Stimulated activated CD8-positive, alpha-beta memory T cell treated with anti-CD3 and anti-CD28 coated beads, Interleukin-7, amount 100 ng/mL, for 48 hours (primary cell): ENCODE measurements around the gene PRKG1.
"Not testable (repeated sequence)": the region's sequence is repeated elsewhere in the genome, so short reads cannot be mapped to it uniquely, and the experiment has no call there.

Source experiments
- DNase-seq, 2 donors: peaks; one replicate each; pipeline ENCODE4 v3.0.0-alpha.2; 2020; ENCODE audit warnings: low read depth in 1 of 2; ENCODE audit errors: extremely low read depth in 1 of 2

PRKG1 gene

DNA sequence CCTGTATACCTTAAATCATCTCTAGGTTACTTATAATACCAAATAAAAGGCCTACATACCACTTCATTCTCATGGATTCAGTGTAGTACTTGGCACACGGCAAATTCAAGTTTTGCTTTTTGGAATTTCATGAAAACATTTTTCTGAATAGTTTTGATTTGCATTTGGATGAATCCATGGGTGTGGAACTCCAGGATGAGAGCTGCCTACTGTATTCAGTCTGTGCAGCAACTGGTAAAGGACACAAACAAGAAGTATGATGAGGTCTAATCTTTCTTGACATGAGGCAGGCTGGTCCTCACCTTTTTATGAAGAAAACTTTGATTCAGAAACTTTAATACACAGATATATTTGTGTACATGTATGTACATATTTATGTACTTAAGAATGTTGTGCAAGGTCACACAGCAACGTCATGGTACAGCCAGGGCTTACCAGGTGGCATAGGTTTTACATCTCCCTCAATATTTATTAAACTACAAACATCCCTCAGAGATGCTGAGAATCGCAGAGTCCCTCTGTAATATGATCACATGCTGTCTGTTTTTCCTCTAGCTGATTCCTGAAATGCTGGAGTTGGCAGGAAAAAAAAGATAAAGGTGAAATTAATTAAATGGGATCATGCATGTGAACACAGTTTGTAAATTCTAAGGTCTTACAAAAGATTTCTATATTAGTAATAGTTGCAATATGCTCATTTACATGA lies 239.6 kb downstream of the PRKG1 start:
- DNase-seq, result no peak

DNA sequence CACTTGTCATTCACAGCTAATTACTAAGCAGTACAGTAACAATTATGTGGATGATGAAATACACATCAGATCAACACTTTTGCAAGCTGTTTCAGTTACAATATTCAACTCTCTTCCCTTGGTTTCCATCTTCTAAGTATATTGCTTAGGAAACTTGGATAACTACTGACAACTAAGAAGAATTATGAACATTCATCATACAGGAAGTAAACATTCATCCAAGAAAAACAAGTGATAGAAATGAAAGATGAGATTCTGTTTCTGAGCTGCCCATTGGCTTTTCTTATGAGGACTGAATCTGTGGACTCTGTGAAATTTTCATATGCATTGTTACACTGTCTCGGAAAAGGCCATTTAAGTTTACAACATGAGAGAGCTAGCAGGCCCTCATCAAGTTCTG lies 240.2 kb downstream of the PRKG1 start:
- no peak for DNase-seq

DNA sequence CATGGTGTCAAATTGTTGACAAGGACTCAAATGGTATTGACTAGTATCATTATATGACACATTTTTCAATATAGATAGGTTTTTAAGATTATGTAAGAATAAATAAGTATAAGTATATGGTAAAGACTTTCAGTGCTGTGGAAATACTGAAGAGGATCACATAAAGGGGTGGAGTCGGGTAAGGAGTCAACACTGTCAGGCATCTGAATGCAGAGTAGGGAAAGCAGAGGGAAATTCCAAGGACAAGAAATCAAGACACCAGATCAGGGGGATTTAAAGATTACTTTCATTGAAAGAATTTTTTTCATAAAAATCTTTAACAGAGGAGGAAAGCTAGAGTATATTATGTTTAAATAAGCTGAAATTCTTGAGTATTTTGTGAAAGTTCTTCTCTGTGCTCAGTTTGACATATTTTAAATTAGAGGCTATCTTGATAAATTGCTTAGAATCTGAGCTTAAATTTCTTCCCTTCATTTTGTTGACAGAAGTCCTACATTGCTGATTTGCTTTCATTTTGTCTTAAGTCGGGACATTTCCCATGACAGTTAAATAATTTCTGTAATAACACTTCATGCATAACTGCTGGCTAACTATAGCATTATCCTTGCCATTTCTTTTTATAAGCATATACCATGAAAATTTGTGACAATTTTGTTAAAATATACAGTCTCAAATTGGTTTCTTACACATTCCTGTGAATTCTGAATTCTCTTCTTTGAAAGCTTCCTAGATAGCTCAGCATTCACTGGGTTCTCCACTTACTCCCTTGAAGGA lies 244.3 kb downstream of the PRKG1 start:
- no peak for DNase-seq

DNA sequence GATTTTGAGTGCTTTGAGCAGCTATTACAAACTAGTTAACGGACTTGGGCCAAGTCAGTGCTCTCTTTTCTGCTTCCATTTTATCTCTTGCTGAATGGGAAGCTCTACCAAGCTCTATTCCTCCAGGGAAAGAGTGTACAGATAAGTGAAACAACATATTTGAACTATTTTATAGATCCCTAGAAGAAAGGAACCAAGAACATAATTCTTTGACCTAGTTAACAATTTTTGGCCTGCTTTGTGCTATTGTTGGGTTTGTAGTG lies 244.8 kb downstream of the PRKG1 start:
- no peak for DNase-seq

- DNase-seq, result no peak
Measured at GRCh38 chr10:51321300-51321699, 247.0 kb downstream of the PRKG1 start.

- DNase-seq, result no peak
Measured at GRCh38 chr10:51321980-51322379, 247.7 kb downstream of the PRKG1 start.

DNA sequence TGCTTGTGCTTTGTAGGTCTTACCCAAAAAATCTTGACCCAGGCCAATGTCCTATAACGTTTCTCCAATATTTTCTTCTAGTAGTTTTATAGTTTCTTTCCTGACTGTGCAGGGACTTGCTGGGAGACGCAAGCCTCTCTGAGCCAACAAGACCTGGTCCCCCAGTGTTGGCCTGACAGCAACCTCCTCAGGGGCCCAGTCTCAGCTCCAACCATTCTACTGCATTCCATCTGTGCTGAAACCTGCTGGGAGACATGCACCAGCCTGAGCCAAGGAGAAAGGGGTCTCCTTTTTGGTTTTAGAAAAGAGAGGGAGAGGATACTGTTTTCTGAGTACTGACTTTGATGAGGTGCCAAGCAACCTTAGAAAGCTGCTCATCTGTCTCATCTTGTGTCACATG lies 251.4 kb downstream of the PRKG1 start:
- no peak for DNase-seq

- DNase-seq, result no peak
Measured at GRCh38 chr10:51326174-51326573, 251.9 kb downstream of the PRKG1 start.

- DNase-seq, result no peak
Measured at GRCh38 chr10:51327432-51327831, 253.1 kb downstream of the PRKG1 start.

DNA sequence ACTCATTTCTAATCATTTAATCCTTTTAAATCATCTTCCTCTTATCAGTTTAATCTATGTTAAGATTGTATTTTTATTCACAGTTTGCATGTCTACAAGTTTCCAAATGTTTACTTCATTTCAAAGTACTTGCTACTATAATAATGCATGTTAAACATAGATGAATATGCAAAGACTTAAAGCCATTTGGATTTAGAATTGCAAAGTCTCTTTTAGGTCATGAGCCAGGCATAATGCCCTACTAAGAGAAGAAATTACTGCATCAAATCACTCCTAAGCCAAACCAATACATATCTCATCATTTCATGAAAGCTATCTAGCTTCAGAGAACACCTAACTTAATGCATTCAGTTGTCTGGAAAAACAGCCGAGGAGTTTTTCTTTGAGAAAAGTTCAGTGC lies 266.1 kb downstream of the PRKG1 start:
- no peak for DNase-seq

GRCh38 chr10:51340845-51341610 lies 266.7 kb downstream of the PRKG1 start:
- DNase-seq, result no peak

DNA sequence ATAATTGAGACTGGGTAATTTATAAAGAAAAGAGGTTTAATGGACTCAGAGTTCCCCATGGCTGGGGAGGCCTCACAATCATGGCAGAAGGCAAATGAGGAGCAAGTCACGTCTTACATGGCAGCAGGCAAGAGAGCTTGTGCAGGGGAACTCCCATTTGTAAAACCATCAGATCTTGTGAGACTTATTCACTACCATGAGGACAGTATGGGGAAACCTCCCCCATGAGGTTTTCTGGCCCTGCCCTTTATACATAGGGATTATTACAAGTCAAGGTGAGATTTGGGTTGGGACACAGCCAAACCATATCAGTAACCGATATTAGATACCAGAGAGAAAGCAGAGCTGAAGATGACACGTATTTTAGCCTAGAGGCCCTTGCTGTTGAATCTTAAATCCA lies 267.5 kb downstream of the PRKG1 start:
- DNase-seq, result not testable (repeated sequence)

DNA sequence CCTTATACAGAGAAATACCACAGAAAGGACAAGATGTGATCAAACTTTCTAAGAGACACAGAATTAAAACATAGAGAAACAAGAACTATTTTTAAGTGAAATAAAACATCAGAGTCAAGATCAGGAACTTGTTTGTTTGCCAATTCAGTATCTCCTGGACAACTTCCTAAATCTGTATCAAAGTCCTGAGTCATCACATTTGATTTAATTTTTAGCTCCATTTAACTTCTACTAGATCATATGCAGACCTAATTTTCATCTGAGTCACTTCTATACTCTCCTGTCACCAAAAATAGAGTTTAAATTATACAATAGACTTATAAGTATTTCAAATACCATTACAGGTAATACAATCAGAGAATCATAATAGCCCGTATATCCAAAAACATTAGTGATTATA lies 268.1 kb downstream of the PRKG1 start:
- no peak for DNase-seq

- no peak for DNase-seq
Measured at GRCh38 chr10:51343391-51343790, 269.1 kb downstream of the PRKG1 start.

DNA sequence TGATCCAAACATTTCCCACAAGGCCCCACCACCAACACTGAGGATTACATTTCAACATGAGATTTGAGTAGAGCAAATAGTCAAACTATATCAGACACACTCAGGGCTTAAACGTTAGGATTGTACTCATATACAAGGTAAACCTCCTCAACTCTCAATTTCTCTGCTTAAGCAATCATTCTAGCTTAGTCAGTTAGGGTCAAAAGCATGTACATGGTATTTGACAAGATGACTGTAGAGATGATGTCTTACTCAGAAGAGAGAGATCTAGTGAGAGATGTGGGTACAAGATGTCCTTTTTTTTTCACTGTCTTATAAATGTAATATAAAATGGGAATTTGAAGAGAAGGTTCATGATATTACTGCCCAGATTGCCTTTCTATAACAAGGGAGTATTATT lies 270.1 kb downstream of the PRKG1 start:
- DNase-seq, result no peak

DNA sequence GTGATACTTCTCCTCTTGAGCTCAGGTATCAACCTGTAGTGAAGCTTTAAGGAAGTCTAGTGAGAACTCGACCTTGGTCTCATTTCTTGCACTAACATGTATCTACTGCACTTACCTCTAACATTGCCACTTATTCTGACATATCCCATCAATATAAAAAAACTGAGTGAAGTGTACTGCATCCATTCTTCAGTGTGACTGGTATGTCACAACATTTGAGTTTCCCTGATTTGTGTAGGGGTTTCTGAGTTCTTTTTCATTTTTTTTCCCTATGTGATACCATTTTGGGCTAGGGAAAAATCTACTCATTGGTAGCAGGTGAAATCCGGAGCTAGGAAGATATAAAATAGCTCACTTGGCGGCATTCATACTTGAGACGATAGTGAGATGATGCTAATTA lies 274.3 kb downstream of the PRKG1 start:
- no peak for DNase-seq

DNA sequence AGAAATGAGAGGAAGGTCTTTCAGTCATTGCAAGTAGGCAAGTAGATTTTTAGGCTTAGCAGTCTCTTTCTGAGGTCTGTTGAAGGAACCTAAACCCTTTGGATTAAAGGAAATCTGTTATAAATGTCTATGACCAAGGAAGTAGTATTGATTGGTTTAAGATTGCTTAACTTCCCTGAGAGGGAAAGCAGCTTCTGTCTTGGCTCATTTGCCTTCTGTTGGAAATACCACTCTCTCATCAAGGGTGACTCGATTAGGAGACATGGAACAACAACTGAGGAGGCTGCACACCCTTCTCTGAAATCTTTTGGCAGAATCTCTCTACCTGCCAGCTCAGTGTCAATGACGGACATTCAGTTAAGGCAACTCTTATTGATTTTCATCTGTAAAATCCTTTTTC lies 282.9 kb downstream of the PRKG1 start:
- DNase-seq, result no peak

GRCh38 chr10:51358227-51358626 lies 283.9 kb downstream of the PRKG1 start:
- DNase-seq, result no peak

- no peak for DNase-seq
Measured at GRCh38 chr10:51363415-51363814, 289.1 kb downstream of the PRKG1 start.

DNA sequence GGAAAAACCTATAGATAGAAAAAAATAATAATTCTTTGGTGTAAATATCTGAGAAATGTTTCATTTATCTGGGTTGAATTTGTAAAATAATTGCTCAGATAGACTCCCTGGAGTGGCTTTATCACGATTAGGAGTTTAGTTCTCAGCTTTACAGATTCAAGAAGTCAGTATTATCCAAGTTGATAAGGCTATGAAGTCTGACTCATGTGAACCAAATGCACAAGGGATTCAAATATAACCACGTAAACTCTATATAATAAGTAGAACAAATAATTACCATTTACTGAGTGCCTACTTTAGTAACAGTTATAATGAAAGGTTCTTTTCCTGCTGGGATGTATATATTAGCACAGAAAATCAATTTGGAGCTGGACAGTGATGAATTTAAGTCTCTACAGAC lies 290.4 kb downstream of the PRKG1 start:
- no peak for DNase-seq

DNA sequence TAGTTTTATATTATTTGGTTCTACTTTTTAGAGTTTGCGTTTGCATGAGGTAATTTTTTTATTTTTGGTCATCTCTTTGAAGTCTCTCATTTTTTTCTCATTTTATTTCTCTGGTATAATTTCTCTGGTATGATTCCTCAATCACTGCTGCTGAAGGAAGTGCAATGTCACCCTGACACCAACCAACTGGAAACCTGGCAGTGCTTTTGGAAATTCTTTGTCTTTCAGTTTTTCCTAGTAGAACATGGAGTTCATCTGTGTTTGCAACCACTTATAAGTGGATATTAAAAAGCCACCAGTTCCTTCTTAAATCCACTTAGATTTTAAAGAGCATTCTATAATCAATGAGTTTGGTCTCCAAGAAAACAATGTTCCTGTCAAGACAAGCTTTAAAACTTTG lies 291.8 kb downstream of the PRKG1 start:
- no peak for DNase-seq

GRCh38 chr10:51367127-51367526 lies 292.8 kb downstream of the PRKG1 start:
- DNase-seq, result no peak
